HG03066 (cell line): ENCODE results near the gene BCL7B.
"Not testable (repeated sequence)": the region's sequence is repeated elsewhere in the genome, so short reads cannot be mapped to it uniquely, and the experiment has no call there.

ENCODE experiments used
- ATAC-seq: cut with Tn5 transposase; IDR thresholded peaks from one replicate; pipeline ENCODE4 v1.9.1; 2021; ENCODE audit warnings: low read depth; ENCODE audit not compliant: unreplicated experiment

Gene BCL7B

GRCh38 chr7:73557397-73558257 is at the start of gene BCL7B:
Gene BCL7B (minus strand): TSS chr7:73557690. CDS start chr7:73557578, 112 bp downstream.
- peak; percentile 41 for ATAC-seq

GRCh38 chr7:73605601-73606220 is 48.2 kb upstream of the BCL7B start:
- no peak for ATAC-seq

- no peak for ATAC-seq
Measured at GRCh38 chr7:73602721-73603651, 45.5 kb upstream of the BCL7B start.

- no peak for ATAC-seq
Measured at GRCh38 chr7:73599916-73600315, 42.4 kb upstream of the BCL7B start.

GRCh38 chr7:73599151-73599882 is 41.8 kb upstream of the BCL7B start:
- no peak for ATAC-seq

- ATAC-seq = no peak
Measured at GRCh38 chr7:73597978-73598782, 40.7 kb upstream of the BCL7B start.

GRCh38 chr7:73596191-73597065 is 38.9 kb upstream of the BCL7B start:
- no peak for ATAC-seq

GRCh38 chr7:73595358-73595757 is 37.9 kb upstream of the BCL7B start:
- no peak for ATAC-seq

GRCh38 chr7:73593207-73594045 is 35.9 kb upstream of the BCL7B start:
- ATAC-seq = no peak

- ATAC-seq = no peak
Measured at GRCh38 chr7:73586911-73587310, 29.4 kb upstream of the BCL7B start.

GRCh38 chr7:73585196-73585595 is 27.7 kb upstream of the BCL7B start:
- ATAC-seq = no peak

- ATAC-seq = no peak
Measured at GRCh38 chr7:73582664-73583202, 25.2 kb upstream of the BCL7B start.

GRCh38 chr7:73581006-73581405 is 23.5 kb upstream of the BCL7B start:
- not testable (repeated sequence) for ATAC-seq

- ATAC-seq = peak; percentile 86
Measured at GRCh38 chr7:73578342-73579128, 21.0 kb upstream of the BCL7B start, which contains the start of gene TBL2. Gene TBL2 (minus strand): TSS chr7:73578579. CDS start chr7:73578549, 30 bp downstream.

GRCh38 chr7:73577627-73578341 is 20.3 kb upstream of the BCL7B start:
- ATAC-seq = peak; percentile 11

- ATAC-seq = no peak
Measured at GRCh38 chr7:73573791-73574190, 16.3 kb upstream of the BCL7B start.
